NT2/D1 (cell line): ENCODE measurements around the gene IL20.

ENCODE experiments used
- SUZ12 ChIP-seq: IDR thresholded peaks from 2 replicates; pipeline ENCODE4 v1.6.1; 2011; ENCODE audit not compliant: insufficient read length, insufficient read depth; ENCODE audit errors: extremely low read depth
- YY1 ChIP-seq: IDR thresholded peaks from 2 replicates; pipeline ENCODE4 v1.6.1; 2011; ENCODE audit not compliant: insufficient read length, insufficient read depth

GRCh38 chr1:206833801-206834200 lies 31.6 kb upstream of the IL20 start:
- no peak for TF ChIP-seq YY1
- no peak for TF ChIP-seq SUZ12
